OCI-LY7 (cell line): Measurements from ENCODE around the gene LTB4R.

Experiments used
- CTCF ChIP-seq: fragments of 200-600 bp; sonication (generic); conservative IDR thresholded peaks from 2 replicates; pipeline ENCODE4 v1.5.1; 2014; ENCODE audit warnings: mild to moderate bottlenecking, antibody characterized with exemption, low read length, moderate library complexity, mixed read lengths
- EZH2phosphoT487 ChIP-seq: fragments of 200-600 bp; sonication (generic); IDR thresholded peaks from 2 replicates; pipeline ENCODE4 v1.6.1; 2018; ENCODE audit warnings: low read depth, borderline replicate concordance, mild to moderate bottlenecking, mixed run types, antibody characterized with exemption, low read length, moderate library complexity, mixed read lengths

GRCh38 chr14:24347134-24347533, 35.8 kb downstream of the LTB4R start:
- TF ChIP-seq CTCF, result no peak
- no peak for TF ChIP-seq EZH2phosphoT487
